GM23248 (cell line): Measurements from ENCODE around the gene PHB1.
"Not testable (repeated sequence)": the region's sequence is repeated elsewhere in the genome, so short reads cannot be mapped to it uniquely, and the experiment has no call there.

Experiments
- EZH2 ChIP-seq: fragments of 200-600 bp; sonication (generic); IDR thresholded peaks from 2 replicates; pipeline ENCODE4 v1.6.1; 2018; ENCODE audit warnings: antibody characterized with exemption, mild to moderate bottlenecking; ENCODE audit not compliant: insufficient read depth, poor library complexity, severe bottlenecking
- EZH2phosphoT487 ChIP-seq: fragments of 200-600 bp; sonication (generic); IDR thresholded peaks from 2 replicates; pipeline ENCODE4 v1.6.1; 2018; ENCODE audit warnings: antibody characterized with exemption, moderate library complexity, mild to moderate bottlenecking, low read depth; ENCODE audit not compliant: insufficient read depth

GRCh38 chr17:49389514-49390347 is 25.0 kb downstream of the PHB1 start:
- not testable (repeated sequence) for TF ChIP-seq EZH2, EZH2phosphoT487
